Suprapubic skin (tissue), 3 donors: ENCODE results near the gene VTI1A.

Experiments
- CTCF ChIP-seq, 2 donors: fragments of 200-600 bp in 1 of 2; fragments of 450-650 bp in 1 of 2; sonication (generic) in 1 of 2; IDR thresholded peaks; one replicate each; pipeline ENCODE4 v1.5.1; 2016 to 2019; ENCODE audit warnings: antibody characterized with exemption in 2 of 2, mild to moderate bottlenecking in 1 of 2, moderate library complexity in 1 of 2
- EP300 ChIP-seq: sonication (generic); formaldehyde crosslinking; IDR thresholded peaks from one replicate; pipeline ENCODE4 v1.6.1; 2017; ENCODE audit warnings: antibody characterized with exemption
- POLR2A ChIP-seq, 2 donors: fragments of 450-650 bp; IDR thresholded peaks; one replicate each; pipeline ENCODE4 v1.6.1; 2017; ENCODE audit warnings: antibody characterized with exemption in 2 of 2, mild to moderate bottlenecking in 2 of 2, moderate library complexity in 2 of 2

- TF ChIP-seq CTCF (IDR thresholded peaks at IDR 0.05): no peak
- no peak for TF ChIP-seq POLR2A (IDR thresholded peaks at IDR 0.05)
- TF ChIP-seq EP300: no peak
These were observed 251.3 kb downstream of the VTI1A start for GRCh38 chr10:112698133-112698817.
